Right renal cortex interstitium (tissue), 3 donors: Measurements from ENCODE around the gene PDIA5. TPM values are rescaled to one million over a fixed set of nuclear protein-coding genes. Genes with fewer than 3 reads are reported as not detected.
A peak's percentile ranks its signal among the peaks of the same experiment; 100 is the strongest.

ENCODE experiments used
- DNase-seq, 3 donors: peaks; one replicate each; pipeline ENCODE4 v3.0.0-alpha.2; 2013; ENCODE audit warnings: low read depth in 3 of 3, low spot score in 2 of 3
- polyA plus RNA-seq, 3 donors: library from polyadenylated mRNA; unstranded; fragments of 120-200 nt; gene quantifications; one replicate each; pipeline ENCODE4 v1.2.1, GENCODE V29; 2013; ENCODE audit not compliant: insufficient read length in 3 of 3

PDIA5 gene
- polyA plus RNA-seq, 3 donors: 22.2 to 32.1 (median 25.0) TPM

- no peak for DNase-seq
These were observed 93.3 kb downstream of the PDIA5 start for GRCh38 chr3:123159926-123160635.

- no peak for DNase-seq
These were observed 94.3 kb downstream of the PDIA5 start for GRCh38 chr3:123161167-123161566.

- no peak for DNase-seq
These were observed 96.3 kb downstream of the PDIA5 start for GRCh38 chr3:123163141-123163540.

- no peak for DNase-seq
These were observed 98.3 kb downstream of the PDIA5 start for GRCh38 chr3:123165163-123165562.

GRCh38 chr3:123167686-123168085 lies 100.9 kb downstream of the PDIA5 start:
- DNase-seq: no peak

GRCh38 chr3:123168122-123168521 lies 101.3 kb downstream of the PDIA5 start:
- DNase-seq: no peak

GRCh38 chr3:123168605-123169004 lies 101.8 kb downstream of the PDIA5 start:
- DNase-seq: no peak

- no peak for DNase-seq
These were observed 102.7 kb downstream of the PDIA5 start for GRCh38 chr3:123169492-123169929.

GRCh38 chr3:123169930-123170329 lies 103.1 kb downstream of the PDIA5 start:
- no peak for DNase-seq

- no peak for DNase-seq
These were observed 114.0 kb downstream of the PDIA5 start for GRCh38 chr3:123180791-123181190.

- no peak for DNase-seq
These were observed 119.9 kb downstream of the PDIA5 start for GRCh38 chr3:123186695-123187094.

GRCh38 chr3:123188058-123188457 lies 121.2 kb downstream of the PDIA5 start:
- no peak for DNase-seq

- DNase-seq: no peak
These were observed 126.8 kb downstream of the PDIA5 start for GRCh38 chr3:123193448-123194101.

GRCh38 chr3:123194552-123194951 lies 127.7 kb downstream of the PDIA5 start:
- DNase-seq: no peak

- DNase-seq: no peak
These were observed 131.5 kb downstream of the PDIA5 start for GRCh38 chr3:123198372-123198771.

GRCh38 chr3:123201223-123201556 lies 134.4 kb downstream of the PDIA5 start:
- no peak for DNase-seq

- peak; percentile 80 to 90 (median 84) for DNase-seq
These were observed 135.0 kb downstream of the PDIA5 start, which contains the start of gene SEC22A for GRCh38 chr3:123201557-123202427. SEC22A (plus strand) TSS chr3:123201943; CDS start chr3:123209218, 7,275 bp downstream.

- DNase-seq: no peak
These were observed 135.6 kb downstream of the PDIA5 start for GRCh38 chr3:123202451-123202850.
